T-cell (primary cell): ENCODE data around the gene MAP3K2. TPM values are rescaled to one million over a fixed set of nuclear protein-coding genes. Genes with fewer than 3 reads are reported as not detected.

Experiments
- ATAC-seq, 4 experiments: fragments of 200-7000 bp in 3 of 4; fragments of 150-1000 bp in 1 of 4; cut with Tn5 transposase; replicated peaks in 1 of 4; 1 replicate in 3 of 4; 2 replicates in 1 of 4; pipeline ENCODE4 v1.10.0; 2021; ENCODE audit warnings: moderate library complexity in 3 of 4, mild to moderate bottlenecking in 2 of 4, moderate number of reproducible peaks in 1 of 4
- CTCF ChIA-PET, 2 donors: fragments of 300-600 bp; sonication (Branson Sonifier 250); formaldehyde crosslinking; loops; one replicate each; lab custom pipeline; 2022; ENCODE audit warnings: antibody characterized with exemption in 2 of 2; lab: Charles Lee
- POLR2A ChIA-PET, 2 donors: fragments of 300-600 bp; sonication (Branson Sonifier 250); formaldehyde crosslinking; loops; one replicate each; lab custom pipeline; 2022; ENCODE audit warnings: antibody characterized with exemption in 2 of 2; lab: Charles Lee
- DNase-seq, 35 experiments: peaks; one replicate each; pipeline versions ENCODE4 v3.0.0 to v3.0.0-alpha.2; 2013 to 2023
- H3K27ac ChIP-seq: one replicate; pipeline ENCODE4 v1.5.1; 2013; ENCODE audit warnings: low read length
- H3K27me3 ChIP-seq, 2 experiments: replicated peaks in 1 of 2; 1 replicate in 1 of 2; 2 replicates in 1 of 2; pipeline versions ENCODE4 v1.6.1 to v1.7.0; 2013; ENCODE audit warnings: low read length in 1 of 2, mixed read lengths in 1 of 2; ENCODE audit not compliant: control insufficient read depth in 2 of 2, insufficient read depth in 2 of 2; ENCODE audit errors: extremely low read depth in 1 of 2
- H3K36me3 ChIP-seq, 2 donors: 1 replicate in 1 of 2; 2 replicates in 1 of 2; pipeline versions ENCODE4 v1.6.1 to v1.7.0; 2013; ENCODE audit warnings: low read length in 1 of 2; ENCODE audit not compliant: control insufficient read depth in 2 of 2, insufficient read depth in 1 of 2; ENCODE audit errors: extremely low read depth in 1 of 2
- H3K4me1 ChIP-seq, 2 experiments: 1 replicate in 1 of 2; 2 replicates in 1 of 2; pipeline versions ENCODE4 v1.6.1 to v1.7.0; 2013; ENCODE audit warnings: low read length in 2 of 2, mixed read lengths in 1 of 2; ENCODE audit not compliant: insufficient read depth in 2 of 2, control insufficient read depth in 1 of 2; ENCODE audit errors: extremely low read depth in 1 of 2
- H3K4me3 ChIP-seq, 2 donors: 1 replicate in 1 of 2; 2 replicates in 1 of 2; pipeline versions ENCODE4 v1.5.1 to v1.7.0; 2013; ENCODE audit warnings: mild to moderate bottlenecking in 2 of 2, low read length in 1 of 2, moderate library complexity in 1 of 2; ENCODE audit not compliant: control insufficient read depth in 1 of 2; ENCODE audit errors: extremely low read depth in 1 of 2
- H3K9me3 ChIP-seq: 2 replicates; pipeline ENCODE4 v1.7.0; 2013
- H3K27ac Mint-ChIP-seq, 2 donors: one replicate each; pipeline ENCODE4 v1.8.0; 2020 to 2021; ENCODE audit warnings: mild to moderate bottlenecking in 2 of 2, mixed read lengths in 2 of 2
- H3K27me3 Mint-ChIP-seq, 2 donors: one replicate each; pipeline ENCODE4 v1.8.0; 2021 to 2022; ENCODE audit warnings: mixed read lengths in 2 of 2
- H3K36me3 Mint-ChIP-seq: one replicate; pipeline ENCODE4 v1.8.0; 2021; ENCODE audit warnings: mixed read lengths
- H3K4me1 Mint-ChIP-seq, 3 donors: one replicate each; pipeline ENCODE4 v1.8.0; 2020 to 2022; ENCODE audit warnings: mixed read lengths in 3 of 3, mild to moderate bottlenecking in 1 of 3
- H3K4me3 Mint-ChIP-seq, 3 donors: one replicate each; pipeline ENCODE4 v1.8.0; 2020 to 2022; ENCODE audit warnings: mild to moderate bottlenecking in 3 of 3, mixed read lengths in 3 of 3, moderate library complexity in 3 of 3
- H3K9me3 Mint-ChIP-seq, 3 donors: one replicate each; pipeline ENCODE4 v1.8.0; 2020 to 2022; ENCODE audit warnings: mixed read lengths in 3 of 3
- WGBS: methylation state at CpG from one replicate; pipeline ENCODE4 v1.1.5; 2013; ENCODE audit warnings: missing lambda C conversion rate; ENCODE audit not compliant: insufficient coverage; 5-methylcytosine and 5-hydroxymethylcytosine counted together
- total RNA-seq, 35 experiments: library from RNA in 6 of 35; stranded (reverse) in 6 of 35; fragments of 120-200 nt in 1 of 35; gene quantifications; one replicate each; pipeline versions ENCODE4 v1.2.1 to v1.2.4 and lab custom pipeline; 2013 to 2026

MAP3K2 gene
- total RNA-seq, 5 donors from 2014 or later (not counting 1 experiment from before 2014, with no cell fraction given) = 81.6 to 89.1 (median 83.2) TPM

GRCh38 chr2:127275789-127276188 lies 112.0 kb downstream of the MAP3K2 start:
- Mint-ChIP-seq H3K4me3 (no peak overlapping the region), H3K4me1 (peaks cover 11 to 22% (median 14%) of the 10 kb centered on the region in 3 donors), H3K27ac (peak overlapping the region in 1 of 2 donors; percentile 75), H3K36me3 (peaks cover 72% of the 10 kb centered on the region), H3K27me3 (no peaks in the 10 kb centered on the region), H3K9me3 (no peaks in the 10 kb centered on the region)
- CTCF ChIA-PET = no interaction called here
- no peaks in the 10 kb centered on the region for H3K27me3 ChIP-seq
- POLR2A ChIA-PET = no interaction called here
- no peak overlapping the region for H3K27ac ChIP-seq
- 98% methylated on average over 6 of the region's 9 CpGs for WGBS
- no peak for ATAC-seq
- H3K9me3 ChIP-seq = no peaks in the 10 kb centered on the region
- H3K4me1 ChIP-seq = no peaks in the 10 kb centered on the region
- no peak overlapping the region for H3K4me3 ChIP-seq
- no peak for DNase-seq
- peaks cover 9 to 90% of the 10 kb centered on the region in 2 donors for H3K36me3 ChIP-seq

GRCh38 chr2:127275356-127275755 lies 112.4 kb downstream of the MAP3K2 start:
- H3K4me1 Mint-ChIP-seq = peaks cover 11 to 22% (median 14%) of the 10 kb centered on the region in 3 donors
- no peaks in the 10 kb centered on the region for H3K9me3 Mint-ChIP-seq
- Histone ChIP-seq H3K36me3 (peaks cover 9 to 91% of the 10 kb centered on the region in 2 donors), H3K9me3 (no peaks in the 10 kb centered on the region), H3K27me3 (no peaks in the 10 kb centered on the region), H3K4me3 (no peak overlapping the region), H3K4me1 (no peaks in the 10 kb centered on the region), H3K27ac (no peak overlapping the region)
- ATAC-seq (no peak), DNase-seq (no peak)
- POLR2A ChIA-PET = no interaction called here
- H3K27me3 Mint-ChIP-seq = no peaks in the 10 kb centered on the region
- H3K4me3 Mint-ChIP-seq = no peak overlapping the region
- no peak overlapping the region for H3K27ac Mint-ChIP-seq
- CTCF ChIA-PET = no interaction called here
- WGBS = 100% methylated on average over 2 of the region's 3 CpGs
- H3K36me3 Mint-ChIP-seq = peaks cover 73% of the 10 kb centered on the region

GRCh38 chr2:127270663-127271062 lies 117.1 kb downstream of the MAP3K2 start:
- WGBS = 100% methylated on average over 5 of the region's 5 CpGs
- POLR2A ChIA-PET = no interaction called here
- no peak overlapping the region for H3K4me3 Mint-ChIP-seq

GRCh38 chr2:127261804-127262406 lies 125.9 kb downstream of the MAP3K2 start:
- DNase-seq (no peak), ATAC-seq (no peak)
- Mint-ChIP-seq H3K4me1 (no peaks in the 10 kb centered on the region), H3K36me3 (peaks cover 69% of the 10 kb centered on the region), H3K9me3 (no peaks in the 10 kb centered on the region), H3K27me3 (no peaks in the 10 kb centered on the region), H3K27ac (peak overlapping the region in 1 of 2 donors; percentile 16), H3K4me3 (no peak overlapping the region)
- H3K27ac ChIP-seq = no peak overlapping the region
- 96% methylated on average over 6 of the region's 8 CpGs for WGBS
- no peaks in the 10 kb centered on the region for H3K4me1 ChIP-seq
- ChIA-PET POLR2A (no interaction called here), CTCF (no interaction called here)
- peaks cover 11 to 53% of the 10 kb centered on the region in 2 donors for H3K36me3 ChIP-seq
- no peak overlapping the region for H3K4me3 ChIP-seq
- no peaks in the 10 kb centered on the region for H3K27me3 ChIP-seq
- H3K9me3 ChIP-seq = no peaks in the 10 kb centered on the region

More at GRCh38 chr2:127270663-127271062, 117.1 kb downstream of the MAP3K2 start:
- Mint-ChIP-seq H3K36me3 (peaks cover 68% of the 10 kb centered on the region), H3K9me3 (no peaks in the 10 kb centered on the region), H3K4me1 (peaks cover 0 to 8% (median 0%) of the 10 kb centered on the region in 3 donors), H3K27me3 (no peaks in the 10 kb centered on the region), H3K27ac (no peak overlapping the region)
- Histone ChIP-seq H3K36me3 (peaks cover 9 to 75% of the 10 kb centered on the region in 2 donors), H3K27me3 (no peaks in the 10 kb centered on the region), H3K4me3 (no peak overlapping the region), H3K4me1 (no peaks in the 10 kb centered on the region), H3K27ac (no peak overlapping the region), H3K9me3 (no peaks in the 10 kb centered on the region)
- no peak for ATAC-seq
- CTCF ChIA-PET = no interaction called here
- no peak for DNase-seq

DNA sequence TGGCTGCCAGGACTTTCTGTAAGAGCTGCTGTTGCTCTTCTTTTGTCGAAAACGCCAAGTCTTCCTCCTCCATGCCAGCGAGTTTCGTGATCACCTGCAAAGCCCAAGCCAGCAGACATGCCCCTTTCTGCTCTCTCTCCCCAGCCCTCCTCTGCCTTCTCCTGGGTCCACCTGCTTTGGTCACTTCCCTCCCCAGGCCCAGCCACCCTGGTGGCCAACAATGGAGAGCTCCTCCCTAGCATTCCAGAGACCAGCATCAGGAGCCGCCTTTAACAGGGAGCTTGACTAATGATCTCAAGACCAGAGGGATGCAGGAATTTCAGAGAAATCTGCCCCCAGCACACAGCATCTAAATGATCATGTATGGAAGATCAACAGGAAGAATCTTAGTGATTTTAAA lies 128.4 kb downstream of the MAP3K2 start:
- Mint-ChIP-seq H3K27ac (no peak overlapping the region), H3K4me3 (no peak overlapping the region), H3K36me3 (peaks cover 65% of the 10 kb centered on the region), H3K27me3 (no peaks in the 10 kb centered on the region), H3K4me1 (peaks cover 0 to 8% (median 2%) of the 10 kb centered on the region in 3 donors), H3K9me3 (no peaks in the 10 kb centered on the region)
- Histone ChIP-seq H3K4me1 (no peaks in the 10 kb centered on the region), H3K27me3 (no peaks in the 10 kb centered on the region), H3K27ac (no peak overlapping the region), H3K9me3 (no peaks in the 10 kb centered on the region), H3K4me3 (no peak overlapping the region), H3K36me3 (peaks cover 11 to 58% of the 10 kb centered on the region in 2 donors)
- ChIA-PET CTCF (no interaction called here), POLR2A (no interaction called here)
- WGBS = 97% methylated on average over 4 of the region's 5 CpGs
- no peak for DNase-seq
- no peak for ATAC-seq

DNA sequence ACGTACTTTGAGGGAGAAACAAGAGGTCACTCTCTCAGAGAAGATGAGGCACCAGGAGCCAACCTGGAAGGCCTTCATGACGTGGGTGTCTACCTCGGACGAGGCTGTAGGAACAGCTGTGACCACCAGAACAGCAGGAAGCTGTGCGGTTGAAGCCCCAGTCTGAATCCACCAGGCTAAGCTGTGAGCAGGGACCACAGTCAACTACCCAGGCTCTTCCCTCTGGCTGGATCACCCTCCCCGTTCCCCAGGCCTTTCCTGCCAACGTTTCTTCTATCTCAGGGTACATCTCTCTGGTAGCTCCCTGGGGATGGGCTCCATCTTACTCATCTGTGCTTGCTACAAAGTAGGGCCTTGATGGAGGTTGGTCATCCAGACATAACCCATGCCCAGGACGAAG lies 130.9 kb downstream of the MAP3K2 start:
- Histone ChIP-seq H3K9me3 (no peaks in the 10 kb centered on the region), H3K27me3 (no peaks in the 10 kb centered on the region), H3K4me1 (no peaks in the 10 kb centered on the region), H3K27ac (no peak overlapping the region), H3K36me3 (peaks cover 9 to 52% of the 10 kb centered on the region in 2 donors), H3K4me3 (no peak overlapping the region)
- no peak overlapping the region for H3K27ac Mint-ChIP-seq
- DNase-seq = no peak
- peaks cover 53% of the 10 kb centered on the region for H3K36me3 Mint-ChIP-seq
- ChIA-PET CTCF (no interaction called here), POLR2A (no interaction called here)
- WGBS = 97% methylated on average over 6 of the region's 8 CpGs
- H3K4me3 Mint-ChIP-seq = no peak overlapping the region
- no peaks in the 10 kb centered on the region for H3K27me3 Mint-ChIP-seq
- H3K4me1 Mint-ChIP-seq = peaks cover 0 to 8% (median 2%) of the 10 kb centered on the region in 3 donors
- ATAC-seq = no peak
- no peaks in the 10 kb centered on the region for H3K9me3 Mint-ChIP-seq
